Colonic mucosa (tissue), 4 donors: Measurements from ENCODE around the gene LDHAL6A. TPM values are rescaled to one million over a fixed set of nuclear protein-coding genes. Genes with fewer than 3 reads are reported as not detected.

ENCODE experiments used
- DNase-seq: peaks from one replicate; pipeline ENCODE4 v3.0.0-alpha.2; 2020
- H3K27ac ChIP-seq: fragments of 200-600 bp; one replicate; pipeline ENCODE4 v1.8.0; 2021
- H3K27me3 ChIP-seq: fragments of 200-600 bp; one replicate; pipeline ENCODE4 v1.8.0; 2021
- H3K36me3 ChIP-seq: fragments of 200-600 bp; one replicate; pipeline ENCODE4 v1.8.0; 2021
- H3K4me1 ChIP-seq: fragments of 200-600 bp; one replicate; pipeline ENCODE4 v1.8.0; 2021; ENCODE audit warnings: mild to moderate bottlenecking
- H3K4me3 ChIP-seq: fragments of 200-600 bp; one replicate; pipeline ENCODE4 v1.8.0; 2021
- H3K9ac ChIP-seq, 2 donors: one replicate each; pipeline ENCODE4 v1.7.0; 2013; ENCODE audit warnings: control low read depth in 2 of 2, low read depth in 2 of 2, low read length in 2 of 2
- H3K9me3 ChIP-seq: fragments of 200-600 bp; one replicate; pipeline ENCODE4 v1.8.0; 2021
- intact Hi-C: fragments of 100-400 bp; cut with DNase I; formaldehyde crosslinking; loops from one replicate; pipeline ENCODE4 v1.14.1; 2022
- total RNA-seq, 2 donors: library from RNA; stranded (reverse); fragmentation: NEBNext Ultra II Directional in 1 of 2; extraction: Animal tissue kit (Norgen Biotek cat#: 25700) in 1 of 2; gene quantifications; one replicate each; pipeline ENCODE4 v1.2.1, GENCODE V29; 2021
- TF ChIP-seq, protein P1 (sequence below): fragments of 200-600 bp; IDR thresholded peaks from one replicate; pipeline ENCODE4 v1.8.0; 2022; ENCODE audit warnings: antibody characterized with exemption, mild to moderate bottlenecking
- donor health status: healthy.
- donor health status: DM: no; HTN: no; CAD: no.
- donor health status: DM: no; HTN: no; CAD: no.

Gene LDHAL6A
- total RNA-seq, 2 donors from 2014 or later, result not detected

DNA sequence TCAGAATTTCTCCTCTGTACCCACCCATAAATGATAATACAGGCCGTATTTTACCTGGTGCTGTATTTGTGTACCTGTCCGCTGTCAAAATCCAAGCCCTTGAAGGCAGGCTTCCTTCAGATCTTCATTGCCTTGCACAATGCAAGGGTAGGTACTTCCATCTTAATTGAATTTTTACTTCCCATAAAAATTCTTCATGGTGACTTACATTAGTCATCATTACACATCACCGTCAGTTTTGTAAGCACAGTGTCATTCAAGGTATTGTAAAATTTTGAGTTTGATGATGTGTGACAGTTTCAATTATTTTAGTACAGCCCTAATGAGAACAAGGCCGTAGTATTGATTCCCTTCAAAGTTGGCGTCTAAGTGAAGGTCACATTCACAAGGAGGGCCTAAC, 71.9 kb downstream of the LDHAL6A start:
- Histone ChIP-seq H3K36me3 (no peaks in the 10 kb centered on the region), H3K4me1 (no peaks in the 10 kb centered on the region), H3K9me3 (no peaks in the 10 kb centered on the region), H3K9ac (peak overlapping the region; percentile 89 to 99), H3K27ac (peak overlapping the region; percentile 91), H3K4me3 (peak overlapping the region; percentile 81), H3K27me3 (no peaks in the 10 kb centered on the region)
- intact Hi-C loops, result loop anchor here (5.0 to 10.0 kb wide), 2 partner anchors 60 to 203 kb away; partner anchors contain the start of genes GTF2H1, HPS5 and UEVLD
- TF ChIP-seq, protein P1, sequence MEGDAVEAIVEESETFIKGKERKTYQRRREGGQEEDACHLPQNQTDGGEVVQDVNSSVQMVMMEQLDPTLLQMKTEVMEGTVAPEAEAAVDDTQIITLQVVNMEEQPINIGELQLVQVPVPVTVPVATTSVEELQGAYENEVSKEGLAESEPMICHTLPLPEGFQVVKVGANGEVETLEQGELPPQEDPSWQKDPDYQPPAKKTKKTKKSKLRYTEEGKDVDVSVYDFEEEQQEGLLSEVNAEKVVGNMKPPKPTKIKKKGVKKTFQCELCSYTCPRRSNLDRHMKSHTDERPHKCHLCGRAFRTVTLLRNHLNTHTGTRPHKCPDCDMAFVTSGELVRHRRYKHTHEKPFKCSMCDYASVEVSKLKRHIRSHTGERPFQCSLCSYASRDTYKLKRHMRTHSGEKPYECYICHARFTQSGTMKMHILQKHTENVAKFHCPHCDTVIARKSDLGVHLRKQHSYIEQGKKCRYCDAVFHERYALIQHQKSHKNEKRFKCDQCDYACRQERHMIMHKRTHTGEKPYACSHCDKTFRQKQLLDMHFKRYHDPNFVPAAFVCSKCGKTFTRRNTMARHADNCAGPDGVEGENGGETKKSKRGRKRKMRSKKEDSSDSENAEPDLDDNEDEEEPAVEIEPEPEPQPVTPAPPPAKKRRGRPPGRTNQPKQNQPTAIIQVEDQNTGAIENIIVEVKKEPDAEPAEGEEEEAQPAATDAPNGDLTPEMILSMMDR, result no peak
- no peak for DNase-seq

Other genes starting within 250 kb of the LDHAL6A start
- gene SAA4, start 219.1 kb upstream of the LDHAL6A start, total RNA-seq, result under 1 TPM in 1 of 2 donors, not detected in 1; 0.86 TPM
- gene SAA2, start 207.2 kb upstream of the LDHAL6A start, total RNA-seq, result 10 to 100 TPM in 1 of 2 donors, 1 to 10 TPM in 1; 4.2 to 14.2 TPM
- gene SAA1, start 189.6 kb upstream of the LDHAL6A start, total RNA-seq, result 10 to 100 TPM in 1 of 2 donors, 1 to 10 TPM in 1; 3.7 to 16.8 TPM
- 10 to 100 TPM in 1 of 2 donors, 1 to 10 TPM in 1; 9.6 to 10.6 TPM for gene HPS5, start 133.7 kb upstream of the LDHAL6A start, total RNA-seq
- gene GTF2H1, start 133.3 kb upstream of the LDHAL6A start, total RNA-seq, result 10 to 100 TPM; 23.5 to 26.2 TPM
- 1,000 to 10,000 TPM in 1 of 2 donors, 100 to 1,000 TPM in 1; 555 to 1,280 TPM for gene LDHA, start 61.3 kb upstream of the LDHAL6A start, total RNA-seq
- gene LDHC, start 43.5 kb upstream of the LDHAL6A start, total RNA-seq, result 1 to 10 TPM; 1.9 to 2.0 TPM
- 10 to 100 TPM; 54.0 to 64.9 TPM for gene TSG101, start 71.1 kb downstream of the LDHAL6A start, total RNA-seq
- gene UEVLD, start 132.9 kb downstream of the LDHAL6A start, total RNA-seq, result 10 to 100 TPM; 29.2 to 46.6 TPM
- gene MISFA, start 143.9 kb downstream of the LDHAL6A start, total RNA-seq, result 1 to 10 TPM; 1.8 to 2.5 TPM
- gene SPTY2D1, start 178.5 kb downstream of the LDHAL6A start, total RNA-seq, result 10 to 100 TPM; 21.9 to 22.6 TPM
- gene TMEM86A, start 242.9 kb downstream of the LDHAL6A start, total RNA-seq, result 1 to 10 TPM in 1 of 2 donors, under 1 TPM in 1; 0.89 to 1.4 TPM